PC-3 (cell line): ENCODE data around the gene GMDS.

Experiments used
- EZH2 ChIP-seq: fragments of 300-600 bp; sonication (generic); IDR thresholded peaks from one replicate; pipeline ENCODE4 v1.6.1; 2017; ENCODE audit warnings: antibody characterized with exemption, mild to moderate bottlenecking, low read length; ENCODE audit not compliant: unreplicated experiment
- TF ChIP-seq, protein P1 (sequence below): fragments of 300-600 bp; sonication (generic); conservative IDR thresholded peaks from 2 replicates; pipeline ENCODE4 v1.5.1; 2017; ENCODE audit warnings: antibody characterized with exemption, low read depth, mild to moderate bottlenecking, low read length

DNA sequence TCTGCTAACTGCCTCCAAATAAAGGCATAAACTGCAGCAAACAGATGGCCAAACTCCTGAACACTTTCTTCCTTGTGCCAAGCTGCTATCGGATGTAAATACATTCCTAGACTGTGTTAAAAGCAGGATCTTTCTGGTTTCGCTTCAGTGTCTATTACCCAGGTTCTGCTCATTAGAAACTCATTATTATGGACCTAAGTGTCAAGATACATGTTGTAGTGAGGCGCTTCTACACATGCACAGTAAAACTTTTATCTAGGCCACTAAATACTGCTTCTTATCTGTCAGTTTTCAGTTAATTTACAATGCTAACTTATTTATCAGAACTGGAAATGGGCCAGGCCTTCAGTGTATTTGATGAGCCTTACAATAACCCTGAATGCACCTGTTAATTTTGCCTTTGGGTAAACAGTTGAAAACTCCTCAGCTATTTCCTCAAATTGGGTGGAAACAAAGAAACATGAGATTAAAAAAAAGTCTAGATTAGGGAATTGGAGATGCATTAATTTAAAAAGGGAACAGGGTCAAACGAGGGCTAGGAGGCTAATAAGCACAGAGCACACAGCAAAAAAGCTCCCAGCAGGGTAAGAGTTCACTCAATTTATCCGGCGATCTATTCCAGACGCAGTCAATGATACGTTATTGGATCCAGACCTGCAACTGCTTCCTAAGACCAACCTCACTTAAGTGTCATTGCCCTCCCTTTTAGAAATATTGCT, 395.1 kb downstream of the GMDS start:
- TF ChIP-seq, protein P1, sequence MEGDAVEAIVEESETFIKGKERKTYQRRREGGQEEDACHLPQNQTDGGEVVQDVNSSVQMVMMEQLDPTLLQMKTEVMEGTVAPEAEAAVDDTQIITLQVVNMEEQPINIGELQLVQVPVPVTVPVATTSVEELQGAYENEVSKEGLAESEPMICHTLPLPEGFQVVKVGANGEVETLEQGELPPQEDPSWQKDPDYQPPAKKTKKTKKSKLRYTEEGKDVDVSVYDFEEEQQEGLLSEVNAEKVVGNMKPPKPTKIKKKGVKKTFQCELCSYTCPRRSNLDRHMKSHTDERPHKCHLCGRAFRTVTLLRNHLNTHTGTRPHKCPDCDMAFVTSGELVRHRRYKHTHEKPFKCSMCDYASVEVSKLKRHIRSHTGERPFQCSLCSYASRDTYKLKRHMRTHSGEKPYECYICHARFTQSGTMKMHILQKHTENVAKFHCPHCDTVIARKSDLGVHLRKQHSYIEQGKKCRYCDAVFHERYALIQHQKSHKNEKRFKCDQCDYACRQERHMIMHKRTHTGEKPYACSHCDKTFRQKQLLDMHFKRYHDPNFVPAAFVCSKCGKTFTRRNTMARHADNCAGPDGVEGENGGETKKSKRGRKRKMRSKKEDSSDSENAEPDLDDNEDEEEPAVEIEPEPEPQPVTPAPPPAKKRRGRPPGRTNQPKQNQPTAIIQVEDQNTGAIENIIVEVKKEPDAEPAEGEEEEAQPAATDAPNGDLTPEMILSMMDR = no peak
- TF ChIP-seq EZH2 = no peak
